Neural crest cell (in vitro differentiated cells): ENCODE measurements around the gene TMX4. TPM values are rescaled to one million over a fixed set of nuclear protein-coding genes. Genes with fewer than 3 reads are reported as not detected.

Experiments
- DNase-seq: peaks from one replicate; pipeline ENCODE4 v3.0.0; 2021; ENCODE audit warnings: low read depth, mixed read lengths, low spot score
- H3K27ac Mint-ChIP-seq: one replicate; pipeline ENCODE4 v1.8.0; 2021; ENCODE audit warnings: mild to moderate bottlenecking, mixed read lengths; ENCODE audit not compliant: unreplicated experiment
- H3K27me3 Mint-ChIP-seq: 2 replicates; pipeline ENCODE4 v1.8.0; 2021; ENCODE audit warnings: low read depth, mild to moderate bottlenecking, mixed read lengths
- H3K36me3 Mint-ChIP-seq: 2 replicates; pipeline ENCODE4 v1.8.0; 2021; ENCODE audit warnings: low read depth, mild to moderate bottlenecking, mixed read lengths
- H3K4me1 Mint-ChIP-seq: 2 replicates; pipeline ENCODE4 v1.8.0; 2021; ENCODE audit warnings: mixed read lengths
- H3K4me3 Mint-ChIP-seq: one replicate; pipeline ENCODE4 v1.8.0; 2021; ENCODE audit warnings: mild to moderate bottlenecking, mixed read lengths
- H3K9me3 Mint-ChIP-seq: 2 replicates; pipeline ENCODE4 v1.8.0; 2021; ENCODE audit warnings: mixed read lengths
- CTCF ChIP-seq: fragments of 200-600 bp; sonication (generic); conservative IDR thresholded peaks from 2 replicates; pipeline ENCODE4 v1.5.0; 2021; ENCODE audit warnings: antibody characterized with exemption, mild to moderate bottlenecking
- total RNA-seq: library from RNA; stranded (reverse); gene quantifications from 2 replicates; pipeline ENCODE4 v1.2.1, GENCODE V29; 2021

Gene TMX4
- total RNA-seq, 1 donor from 2014 or later: 22.7 TPM

GRCh38 chr20:8049310-8049709 lies 29.7 kb upstream of the TMX4 start:
- Mint-ChIP-seq H3K27me3 (peaks cover 11% of the 10 kb centered on the region), H3K36me3 (no peaks in the 10 kb centered on the region), H3K27ac (no peak overlapping the region), H3K4me1 (no peaks in the 10 kb centered on the region), H3K4me3 (no peak overlapping the region), H3K9me3 (no peaks in the 10 kb centered on the region)
- no peak for TF ChIP-seq CTCF
- no peak for DNase-seq

- TF ChIP-seq CTCF: no peak
- Mint-ChIP-seq H3K9me3 (no peaks in the 10 kb centered on the region), H3K4me1 (no peaks in the 10 kb centered on the region), H3K27me3 (peaks cover 26% of the 10 kb centered on the region), H3K36me3 (no peaks in the 10 kb centered on the region), H3K27ac (no peak overlapping the region), H3K4me3 (no peak overlapping the region)
- no peak for DNase-seq
These were observed 26.4 kb upstream of the TMX4 start for GRCh38 chr20:8045946-8046345.

- Mint-ChIP-seq H3K36me3 (no peaks in the 10 kb centered on the region), H3K27ac (no peak overlapping the region), H3K9me3 (no peaks in the 10 kb centered on the region), H3K4me1 (no peaks in the 10 kb centered on the region), H3K27me3 (peaks cover 26% of the 10 kb centered on the region), H3K4me3 (no peak overlapping the region)
- peak; percentile 83 for TF ChIP-seq CTCF
- peak; percentile 26 for DNase-seq
These were observed 24.2 kb upstream of the TMX4 start for GRCh38 chr20:8043687-8044282.

- Mint-ChIP-seq H3K4me1 (no peaks in the 10 kb centered on the region), H3K4me3 (no peak overlapping the region), H3K27me3 (peaks cover 15% of the 10 kb centered on the region), H3K9me3 (no peaks in the 10 kb centered on the region), H3K27ac (no peak overlapping the region), H3K36me3 (no peaks in the 10 kb centered on the region)
- DNase-seq: no peak
- no peak for TF ChIP-seq CTCF
These were observed 19.5 kb upstream of the TMX4 start for GRCh38 chr20:8039042-8039441.

- Mint-ChIP-seq H3K36me3 (no peaks in the 10 kb centered on the region), H3K4me1 (no peaks in the 10 kb centered on the region), H3K9me3 (no peaks in the 10 kb centered on the region), H3K27me3 (peaks cover 3% of the 10 kb centered on the region), H3K27ac (no peak overlapping the region), H3K4me3 (no peak overlapping the region)
- no peak for TF ChIP-seq CTCF
- DNase-seq: no peak
These were observed 17.2 kb upstream of the TMX4 start for GRCh38 chr20:8036771-8037170.
